GM12801 (cell line): Measurements from ENCODE around the gene MSL3B.

ENCODE experiments used
- CTCF ChIP-seq: IDR thresholded peaks from one replicate; pipeline ENCODE4 v1.5.1; 2011; ENCODE audit warnings: control low read depth; ENCODE audit not compliant: insufficient read length; ENCODE audit errors: extremely low read depth

Gene MSL3B

GRCh38 chr2:233818639-233819621 is 49.3 kb downstream of the MSL3B start:
- TF ChIP-seq CTCF = no peak

- TF ChIP-seq CTCF = no peak
Measured at GRCh38 chr2:233817995-233818638, 50.1 kb downstream of the MSL3B start.

DNA sequence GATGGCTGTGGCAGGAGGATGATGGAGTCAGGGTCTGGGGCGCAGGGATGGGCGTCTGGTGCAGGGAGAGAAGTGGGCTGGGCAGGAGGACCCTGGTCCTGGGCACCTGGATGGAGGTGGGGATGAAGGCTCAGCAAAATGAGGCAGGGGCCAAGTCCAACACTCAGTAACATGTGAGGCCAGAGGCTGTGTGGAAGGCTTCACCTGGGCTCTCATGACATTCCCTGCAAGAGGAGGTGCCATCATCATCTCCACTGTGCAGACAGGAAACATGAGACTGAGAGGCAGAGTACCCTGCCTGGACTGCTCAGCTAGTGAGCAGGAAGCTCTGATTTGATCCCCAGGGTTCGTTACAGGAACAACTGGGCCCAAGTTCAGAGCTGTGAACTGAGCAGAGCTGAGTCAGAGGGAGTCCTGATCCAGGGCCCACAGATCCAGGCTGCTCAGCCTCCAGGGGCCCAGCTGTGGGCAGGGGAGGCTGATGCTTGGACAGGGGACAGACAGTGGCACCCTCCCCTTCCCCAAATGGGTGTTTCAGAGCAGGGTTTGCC is 50.8 kb downstream of the MSL3B start:
- TF ChIP-seq CTCF = no peak

DNA sequence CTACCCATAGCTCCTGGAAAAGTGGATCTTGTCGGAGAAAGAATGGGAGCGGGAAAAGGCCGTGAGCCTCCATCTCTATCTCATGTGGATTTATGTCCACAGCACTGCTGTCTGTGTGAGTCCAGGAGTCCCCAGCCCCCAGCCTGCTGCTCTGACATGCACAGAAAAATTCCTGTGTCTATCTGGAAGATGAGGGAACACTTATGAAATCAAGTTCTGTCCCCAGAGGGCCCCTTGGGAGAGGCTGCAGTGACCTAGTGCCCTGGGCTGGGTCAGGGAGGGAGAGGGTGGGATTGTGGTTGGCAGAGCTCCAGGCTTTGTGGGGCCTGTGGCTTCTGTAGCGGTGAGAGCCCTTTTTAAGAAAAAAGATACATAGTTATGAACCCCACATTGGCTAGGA is 51.4 kb downstream of the MSL3B start:
- no peak for TF ChIP-seq CTCF

DNA sequence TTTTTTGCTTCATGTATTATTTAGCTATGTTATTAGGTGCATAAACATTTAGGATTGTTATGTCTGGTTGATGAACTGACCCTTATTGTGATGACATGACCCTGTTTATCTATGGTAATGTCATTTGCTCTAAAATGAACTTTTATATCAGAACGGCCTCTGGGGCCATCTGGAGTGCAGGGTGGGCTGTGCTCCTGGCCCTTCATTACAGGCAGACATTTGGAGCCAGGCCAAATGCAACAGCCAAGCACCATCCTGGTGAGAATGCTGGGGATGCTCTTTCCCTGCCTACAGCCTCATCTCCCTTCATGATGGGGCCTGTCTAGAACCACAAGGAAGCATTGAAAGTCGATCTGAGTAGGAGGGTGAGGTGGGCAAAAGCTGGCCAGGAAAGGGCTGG is 51.9 kb downstream of the MSL3B start:
- no peak for TF ChIP-seq CTCF

DNA sequence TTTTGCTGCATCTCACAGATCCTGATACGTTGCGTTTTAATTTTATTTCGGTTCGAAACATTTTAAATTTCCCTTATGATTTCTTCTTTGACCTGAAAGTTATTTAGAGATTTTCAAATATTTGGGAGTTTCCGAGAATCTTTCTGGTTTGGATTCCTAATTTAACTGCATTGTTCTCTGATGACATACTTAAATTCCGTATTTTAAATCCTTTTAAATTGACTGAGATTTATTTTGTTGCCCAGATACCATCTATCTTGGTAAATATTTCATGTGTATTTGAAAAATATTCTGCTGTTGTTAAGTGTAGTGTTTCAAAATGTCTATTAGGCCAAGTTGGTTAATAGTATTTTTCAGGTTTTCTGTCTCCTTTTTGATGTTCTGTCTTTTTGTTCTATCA is 52.3 kb downstream of the MSL3B start:
- TF ChIP-seq CTCF = no peak
